HG02973 (cell line): ENCODE results near the gene RALGPS1.

Experiments
- ATAC-seq: cut with Tn5 transposase; IDR thresholded peaks from one replicate; pipeline ENCODE4 v1.9.1; 2021; ENCODE audit warnings: moderate library complexity; ENCODE audit not compliant: unreplicated experiment

Gene RALGPS1

GRCh38 chr9:127181595-127182190 is 267.1 kb downstream of the RALGPS1 start:
- no peak for ATAC-seq

DNA sequence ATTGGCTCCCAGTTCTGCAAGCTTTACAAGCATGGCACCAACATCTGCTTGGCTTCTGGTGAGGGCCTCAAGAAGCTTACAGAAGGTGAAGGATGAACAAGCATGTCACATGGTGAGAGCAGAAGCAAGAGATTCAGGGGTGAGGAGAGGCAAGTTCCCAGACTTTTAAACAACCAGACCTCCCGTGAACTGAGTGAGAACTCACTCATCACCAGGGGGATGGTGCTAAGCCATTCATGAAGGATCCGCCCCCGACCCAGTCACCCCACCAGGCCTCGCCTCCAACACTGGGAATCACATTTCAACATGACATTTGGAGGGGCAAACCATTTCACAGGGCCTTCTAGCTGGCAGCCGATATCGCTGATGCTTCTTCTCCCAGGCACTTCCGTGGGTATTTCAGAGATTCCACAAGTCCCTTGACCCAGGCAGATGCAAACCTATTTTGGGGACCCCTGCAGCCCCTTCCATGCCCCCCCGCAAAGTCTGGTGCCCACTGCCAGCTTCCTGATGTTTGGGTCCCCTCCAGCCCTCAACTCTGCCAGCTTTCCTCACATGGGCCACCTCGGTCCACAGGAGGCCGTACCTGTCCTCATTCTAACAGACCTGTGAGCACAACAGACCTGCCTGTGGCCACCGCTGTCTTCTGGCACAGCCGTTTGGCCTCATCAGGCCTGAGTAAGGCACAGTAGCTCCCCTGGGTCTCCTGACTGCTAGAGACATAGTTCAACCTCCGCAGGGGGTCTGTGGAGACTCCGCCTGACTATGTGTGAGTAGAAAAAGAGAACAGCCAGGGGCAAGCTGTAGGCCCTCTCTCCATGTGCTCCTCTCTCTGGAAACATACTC is 268.5 kb downstream of the RALGPS1 start:
- ATAC-seq = no peak

DNA sequence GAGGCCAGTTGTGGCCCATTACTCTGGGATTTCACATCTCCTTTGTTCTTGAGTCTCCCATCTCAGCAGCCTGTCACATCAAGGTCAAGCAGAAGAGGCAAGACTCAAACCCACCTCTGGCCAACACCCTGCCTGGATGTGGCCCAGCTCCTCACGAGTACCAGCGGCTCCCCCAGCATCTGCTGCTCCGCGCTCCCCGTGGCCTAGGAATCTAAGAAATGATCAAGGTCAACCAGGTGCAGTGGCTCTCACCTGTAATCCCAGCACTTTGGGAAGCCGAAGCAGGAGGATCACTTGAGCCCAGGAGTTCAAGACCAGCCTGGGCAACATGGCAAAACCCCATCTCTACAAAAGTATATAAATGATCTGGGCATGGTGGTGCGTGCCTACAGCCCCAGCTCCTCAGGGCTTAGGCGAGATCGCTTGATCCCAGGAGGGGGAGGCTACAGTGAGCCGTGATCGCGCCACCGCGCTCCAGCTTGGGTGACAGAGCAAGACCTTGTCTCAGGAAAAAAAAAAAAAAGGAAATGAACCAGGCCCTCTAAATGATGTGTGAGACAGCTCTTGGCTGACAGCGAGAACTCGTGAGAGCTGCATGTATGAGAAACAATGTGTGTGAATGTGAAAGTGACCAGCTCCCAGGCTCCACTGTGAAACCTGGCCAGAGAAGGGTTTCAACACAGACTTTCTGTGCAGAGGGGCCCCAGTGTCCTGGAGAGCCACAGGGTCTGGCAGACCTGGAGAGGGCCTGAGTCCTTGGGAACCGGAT is 269.4 kb downstream of the RALGPS1 start:
- ATAC-seq = no peak

DNA sequence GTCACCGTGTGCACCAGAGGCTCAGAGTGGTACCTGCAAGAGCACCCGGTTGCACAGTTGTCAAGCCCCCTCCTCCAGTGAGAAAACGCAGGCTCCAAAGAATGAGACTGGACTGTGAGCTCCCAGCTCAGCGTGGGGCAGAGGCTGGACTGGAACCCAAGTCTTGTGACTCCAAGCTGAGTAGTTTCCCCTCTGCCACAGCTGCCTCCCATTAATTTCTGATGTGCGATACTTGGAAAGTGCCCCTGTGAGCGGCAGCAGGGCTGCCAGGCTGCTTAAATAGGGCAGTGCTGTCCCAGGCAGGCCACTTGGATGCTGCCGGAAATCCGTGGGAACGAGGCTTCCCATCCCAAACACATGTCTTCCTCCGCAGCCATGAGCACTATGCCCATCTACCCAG is 270.1 kb downstream of the RALGPS1 start:
- no peak for ATAC-seq

DNA sequence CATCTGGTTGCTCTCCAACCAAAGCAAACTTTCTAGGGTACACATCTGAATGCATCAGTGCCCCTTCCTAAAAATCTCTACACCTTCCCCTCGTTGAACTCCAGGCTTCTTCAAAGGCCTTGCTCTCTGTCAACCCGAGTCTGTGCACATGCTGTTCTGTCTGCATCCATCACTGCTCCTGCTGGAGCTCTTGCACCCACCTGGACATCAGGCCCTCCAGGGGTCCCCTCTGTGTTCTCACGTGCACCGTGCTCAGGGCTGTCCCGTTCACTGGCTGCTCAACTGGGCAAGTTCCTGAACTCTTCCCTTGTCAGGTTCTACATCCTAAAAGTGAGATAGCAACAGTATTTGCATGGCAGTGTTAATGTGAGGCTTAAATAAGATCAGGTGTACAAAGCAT is 270.6 kb downstream of the RALGPS1 start:
- ATAC-seq = no peak

- no peak for ATAC-seq
Observed at GRCh38 chr9:127185931-127186781, 271.6 kb downstream of the RALGPS1 start.

DNA sequence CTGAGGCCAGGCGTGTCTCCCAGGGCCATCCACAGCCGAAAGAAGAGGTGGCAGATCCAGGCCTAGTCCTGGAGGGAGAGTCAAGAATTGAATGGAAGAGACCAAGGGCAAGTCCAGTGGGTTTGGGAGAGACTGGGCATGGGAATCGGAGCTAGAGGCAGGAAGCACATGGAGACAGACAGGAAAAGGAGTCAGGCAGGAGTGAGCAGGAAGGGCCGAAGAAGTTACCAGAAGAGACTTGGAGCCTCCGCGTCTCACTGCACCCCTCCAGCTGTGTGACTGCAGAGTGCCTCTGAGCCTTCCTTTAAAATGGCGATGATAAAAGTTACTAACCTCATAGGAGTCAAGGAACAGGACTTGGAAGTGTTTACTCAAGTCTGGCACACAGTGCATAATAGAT is 272.2 kb downstream of the RALGPS1 start:
- ATAC-seq = no peak

- ATAC-seq = no peak
Observed at GRCh38 chr9:127187231-127187956, 272.8 kb downstream of the RALGPS1 start.

- ATAC-seq = no peak
Observed at GRCh38 chr9:127188396-127188795, 273.8 kb downstream of the RALGPS1 start.

DNA sequence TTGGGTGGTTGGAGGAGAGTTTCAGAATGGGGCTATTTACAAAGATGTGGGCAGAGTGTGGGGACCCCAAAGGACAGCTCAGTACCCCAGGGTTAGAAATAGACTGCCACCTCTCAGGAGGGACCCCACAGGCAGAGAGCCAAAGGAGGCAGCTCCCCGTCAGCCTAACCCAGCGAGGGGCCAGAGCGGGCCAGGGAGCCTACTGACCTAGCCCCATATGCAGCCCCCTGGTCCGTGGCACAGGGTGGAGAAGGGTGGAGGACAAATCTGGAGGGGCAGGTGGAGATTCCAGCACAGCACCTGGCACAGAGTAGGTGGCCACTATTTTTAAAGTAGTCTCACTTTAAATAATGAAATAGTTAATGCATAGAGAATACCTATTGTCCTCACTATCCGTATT is 275.0 kb downstream of the RALGPS1 start:
- ATAC-seq = no peak

DNA sequence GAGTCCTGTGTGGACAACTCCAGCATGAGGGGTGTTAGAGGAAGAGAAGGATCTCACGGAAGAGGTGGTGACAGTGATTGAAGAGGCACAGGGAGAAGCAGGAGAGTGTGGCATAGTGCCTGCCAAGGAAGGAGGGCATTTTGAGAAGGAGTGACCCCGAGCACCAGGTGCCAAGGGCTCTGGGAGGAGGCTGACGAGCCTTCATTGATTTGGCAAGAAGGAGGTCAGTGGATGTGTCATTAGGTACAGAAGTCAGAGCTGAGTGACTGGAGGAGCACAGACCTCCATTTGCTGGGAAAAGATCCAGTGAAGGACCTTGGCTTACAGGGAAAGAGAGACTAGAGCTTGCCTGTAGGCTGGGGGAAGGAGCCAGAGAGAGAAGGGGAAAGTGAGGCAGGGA is 278.2 kb downstream of the RALGPS1 start:
- ATAC-seq = no peak

- no peak for ATAC-seq
Observed at GRCh38 chr9:127193483-127193882, 278.9 kb downstream of the RALGPS1 start.

GRCh38 chr9:127194881-127195713 is 280.5 kb downstream of the RALGPS1 start:
- no peak for ATAC-seq

GRCh38 chr9:127195976-127196825 is 281.6 kb downstream of the RALGPS1 start:
- ATAC-seq = no peak

- no peak for ATAC-seq
Observed at GRCh38 chr9:127196826-127197145, 282.2 kb downstream of the RALGPS1 start.

DNA sequence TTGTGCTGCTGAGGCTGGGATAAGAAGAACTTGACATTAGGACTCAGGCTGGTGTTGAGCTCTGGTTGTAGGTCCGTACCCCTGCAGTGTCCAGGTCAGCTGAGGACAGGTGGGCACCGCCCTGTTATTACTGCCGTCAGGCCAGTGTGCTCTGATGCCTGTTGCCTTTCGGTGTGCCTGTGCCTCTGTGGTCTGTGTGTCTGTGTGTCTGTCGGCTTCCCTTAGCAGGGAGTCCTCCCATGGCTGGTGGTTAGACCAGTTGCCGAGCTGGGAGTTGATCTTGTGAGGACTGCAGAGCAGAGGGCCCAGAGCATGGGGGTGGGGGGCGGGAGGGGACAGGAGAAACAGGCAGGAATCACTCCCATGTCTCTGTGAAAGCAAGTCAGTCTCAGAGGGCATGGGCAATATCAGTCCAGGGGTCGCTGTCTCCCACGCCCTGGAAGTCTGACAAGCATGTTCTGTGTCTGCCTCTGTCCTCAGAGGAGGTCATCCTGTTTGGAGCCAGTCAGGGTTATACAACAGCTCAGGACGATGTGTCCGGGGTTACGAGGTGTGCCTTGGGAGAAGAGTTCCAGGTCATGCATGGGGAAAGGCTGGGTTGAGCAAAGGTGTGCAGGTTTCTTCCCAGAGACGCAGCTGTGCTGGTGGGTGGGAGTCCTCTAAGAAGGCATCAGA is 282.7 kb downstream of the RALGPS1 start:
- no peak for ATAC-seq

DNA sequence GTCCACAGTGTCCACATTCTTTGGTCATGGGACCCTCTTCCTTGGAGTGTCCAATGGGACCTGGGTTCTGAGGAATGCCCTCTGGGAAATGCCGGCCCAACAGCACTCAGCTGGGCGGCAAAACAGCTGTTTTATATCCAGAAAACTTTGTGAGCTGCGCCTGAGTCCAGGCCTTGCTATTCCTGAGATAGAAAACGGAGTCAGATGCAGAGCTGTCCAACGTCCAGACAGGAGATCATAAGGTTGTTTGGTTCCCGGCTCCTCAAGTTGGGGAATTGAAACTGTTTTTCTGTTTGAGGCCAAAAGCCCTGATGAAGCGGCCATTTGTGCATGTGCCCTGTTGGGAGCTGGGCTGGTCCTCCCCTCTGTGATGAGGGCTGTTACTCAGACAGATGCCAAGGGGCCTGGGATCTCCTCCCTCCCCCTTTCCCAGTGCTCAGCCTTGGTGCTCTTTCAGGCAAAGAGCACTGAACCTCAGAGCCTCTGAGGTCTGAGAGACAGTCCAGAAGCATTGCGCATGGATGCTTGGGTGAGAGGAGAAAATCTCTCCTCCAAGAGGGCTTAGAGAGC is 283.4 kb downstream of the RALGPS1 start:
- no peak for ATAC-seq

DNA sequence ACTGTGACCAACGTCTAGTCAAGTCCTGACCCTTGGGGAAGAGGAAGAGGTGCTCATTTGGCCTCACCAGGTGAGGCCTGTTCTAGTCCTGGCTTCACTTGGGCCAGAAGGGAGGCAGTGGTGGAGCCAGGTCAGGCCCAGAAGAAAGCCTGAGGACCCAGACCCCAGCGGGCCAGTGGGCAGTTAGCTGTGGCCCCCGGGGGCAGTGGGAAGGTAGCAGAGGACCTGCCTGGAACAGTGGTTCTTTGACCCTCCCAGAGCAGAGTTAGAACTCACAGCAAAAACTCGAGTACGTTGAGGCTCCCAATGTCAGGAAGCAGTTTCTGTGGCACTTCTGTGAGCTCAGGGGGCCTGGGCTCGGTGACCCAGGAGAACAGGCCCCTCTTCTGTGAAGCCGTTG is 284.0 kb downstream of the RALGPS1 start:
- ATAC-seq = no peak
